ENCODE measurements around the gene C3orf80.

C3orf80 gene

GRCh38 chr3:160205606-160206005, 19.6 kb upstream of the C3orf80 start:
- Histone ChIP-seq H3K27me3 (ENCODE audit: insufficient read depth, low read depth) (no peaks in the 10 kb centered on the region), H3K27ac (no peak overlapping the region), H3K36me3 (ENCODE audit: insufficient read depth) (no peaks in the 10 kb centered on the region), H3K4me2 (no peak overlapping the region), H3K4me1 (ENCODE audit: low read depth, poor library complexity, severe bottlenecking) (no peaks in the 10 kb centered on the region), H3K4me3 (IDR thresholded peaks at IDR 0.05; ENCODE audit: insufficient read depth, low read depth, low read length) (no peak overlapping the region), H2AFZ (ENCODE audit: low read depth) (no peak overlapping the region), H4K20me1 (ENCODE audit: insufficient read depth) (no peaks in the 10 kb centered on the region), H3K79me2 (ENCODE audit: insufficient read depth, low read depth) (no peaks in the 10 kb centered on the region), H3K9ac (no peak overlapping the region)
- no peak for TF ChIP-seq CTCF (conservative IDR thresholded peaks at IDR 0.05; ENCODE audit: low read depth, low read length)

- H3K36me3 ChIP-seq (ENCODE audit: insufficient read depth), result no peaks in the 10 kb centered on the region
- H2AFZ ChIP-seq (ENCODE audit: low read depth), result no peak overlapping the region
- H3K4me1 ChIP-seq (ENCODE audit: low read depth, poor library complexity, severe bottlenecking), result no peaks in the 10 kb centered on the region
- H3K4me2 ChIP-seq, result no peak overlapping the region
- H4K20me1 ChIP-seq (ENCODE audit: insufficient read depth), result no peaks in the 10 kb centered on the region
- TF ChIP-seq CTCF (conservative IDR thresholded peaks at IDR 0.05; ENCODE audit: low read depth, low read length), result no peak
- no peak overlapping the region for H3K27ac ChIP-seq
- H3K27me3 ChIP-seq (ENCODE audit: insufficient read depth, low read depth), result no peaks in the 10 kb centered on the region
- no peaks in the 10 kb centered on the region for H3K79me2 ChIP-seq (ENCODE audit: insufficient read depth, low read depth)
- no peak overlapping the region for H3K4me3 ChIP-seq (IDR thresholded peaks at IDR 0.05; ENCODE audit: insufficient read depth, low read depth, low read length)
- no peak overlapping the region for H3K9ac ChIP-seq
Observed at GRCh38 chr3:160210341-160210740, 14.9 kb upstream of the C3orf80 start.

- Histone ChIP-seq H3K36me3 (ENCODE audit: insufficient read depth) (no peaks in the 10 kb centered on the region), H3K4me3 (IDR thresholded peaks at IDR 0.05; ENCODE audit: insufficient read depth, low read depth, low read length) (no peak overlapping the region), H4K20me1 (ENCODE audit: insufficient read depth) (no peaks in the 10 kb centered on the region), H3K4me2 (no peak overlapping the region), H2AFZ (ENCODE audit: low read depth) (no peak overlapping the region), H3K27ac (no peak overlapping the region), H3K9ac (no peak overlapping the region), H3K79me2 (ENCODE audit: insufficient read depth, low read depth) (no peaks in the 10 kb centered on the region), H3K27me3 (ENCODE audit: insufficient read depth, low read depth) (no peaks in the 10 kb centered on the region), H3K4me1 (ENCODE audit: low read depth, poor library complexity, severe bottlenecking) (no peaks in the 10 kb centered on the region)
- TF ChIP-seq CTCF (conservative IDR thresholded peaks at IDR 0.05; ENCODE audit: low read depth, low read length), result peak; percentile 28; the same call in 1 of the 2 replicates
Observed at GRCh38 chr3:160210799-160211221, 14.4 kb upstream of the C3orf80 start.

- TF ChIP-seq CTCF (conservative IDR thresholded peaks at IDR 0.05; ENCODE audit: low read depth, low read length), result no peak
- no peaks in the 10 kb centered on the region for H3K4me1 ChIP-seq (ENCODE audit: low read depth, poor library complexity, severe bottlenecking)
- H3K4me2 ChIP-seq, result no peak overlapping the region
- H3K4me3 ChIP-seq (IDR thresholded peaks at IDR 0.05; ENCODE audit: insufficient read depth, low read depth, low read length), result no peak overlapping the region
- no peak overlapping the region for H2AFZ ChIP-seq (ENCODE audit: low read depth)
- no peak overlapping the region for H3K27ac ChIP-seq
- no peaks in the 10 kb centered on the region for H3K79me2 ChIP-seq (ENCODE audit: insufficient read depth, low read depth)
- no peaks in the 10 kb centered on the region for H3K27me3 ChIP-seq (ENCODE audit: insufficient read depth, low read depth)
- H4K20me1 ChIP-seq (ENCODE audit: insufficient read depth), result no peaks in the 10 kb centered on the region
- no peak overlapping the region for H3K9ac ChIP-seq
- no peaks in the 10 kb centered on the region for H3K36me3 ChIP-seq (ENCODE audit: insufficient read depth)
Observed at GRCh38 chr3:160213191-160213590, 12.0 kb upstream of the C3orf80 start.

Data from KMS-11 (cell line).